Duodenal mucosa (tissue), 2 donors: Measurements from ENCODE around the gene UBE2C.
A peak's percentile ranks its signal among the peaks of the same experiment; 100 is the strongest.

Source experiments
- H3K27ac ChIP-seq: one replicate; pipeline ENCODE4 v1.7.0; 2013; ENCODE audit warnings: low read depth, low read length
- H3K27me3 ChIP-seq, 2 donors: one replicate each; pipeline ENCODE4 v1.7.0; 2013; ENCODE audit warnings: low read length in 2 of 2, control low read depth in 1 of 2; ENCODE audit not compliant: insufficient read depth in 2 of 2, control insufficient read depth in 1 of 2
- H3K36me3 ChIP-seq, 2 donors: one replicate each; pipeline ENCODE4 v1.7.0; 2013; ENCODE audit warnings: low read length in 2 of 2, control low read depth in 1 of 2; ENCODE audit not compliant: insufficient read depth in 2 of 2, control insufficient read depth in 1 of 2
- H3K4me1 ChIP-seq, 2 donors: one replicate each; pipeline ENCODE4 v1.7.0; 2013; ENCODE audit warnings: low read length in 2 of 2, control low read depth in 1 of 2; ENCODE audit not compliant: insufficient read depth in 2 of 2, control insufficient read depth in 1 of 2
- H3K4me3 ChIP-seq, 2 donors: one replicate each; pipeline ENCODE4 v1.7.0; 2013; ENCODE audit warnings: low read length in 2 of 2, low read depth in 1 of 2
- H3K9ac ChIP-seq, 2 donors: one replicate each; pipeline ENCODE4 v1.7.0; 2013; ENCODE audit warnings: low read length in 2 of 2, low read depth in 1 of 2
- H3K9me3 ChIP-seq, 2 donors: one replicate each; pipeline ENCODE4 v1.7.0; 2013; ENCODE audit warnings: low read length in 2 of 2, control low read depth in 1 of 2; ENCODE audit not compliant: control insufficient read depth in 1 of 2

Gene UBE2C

DNA sequence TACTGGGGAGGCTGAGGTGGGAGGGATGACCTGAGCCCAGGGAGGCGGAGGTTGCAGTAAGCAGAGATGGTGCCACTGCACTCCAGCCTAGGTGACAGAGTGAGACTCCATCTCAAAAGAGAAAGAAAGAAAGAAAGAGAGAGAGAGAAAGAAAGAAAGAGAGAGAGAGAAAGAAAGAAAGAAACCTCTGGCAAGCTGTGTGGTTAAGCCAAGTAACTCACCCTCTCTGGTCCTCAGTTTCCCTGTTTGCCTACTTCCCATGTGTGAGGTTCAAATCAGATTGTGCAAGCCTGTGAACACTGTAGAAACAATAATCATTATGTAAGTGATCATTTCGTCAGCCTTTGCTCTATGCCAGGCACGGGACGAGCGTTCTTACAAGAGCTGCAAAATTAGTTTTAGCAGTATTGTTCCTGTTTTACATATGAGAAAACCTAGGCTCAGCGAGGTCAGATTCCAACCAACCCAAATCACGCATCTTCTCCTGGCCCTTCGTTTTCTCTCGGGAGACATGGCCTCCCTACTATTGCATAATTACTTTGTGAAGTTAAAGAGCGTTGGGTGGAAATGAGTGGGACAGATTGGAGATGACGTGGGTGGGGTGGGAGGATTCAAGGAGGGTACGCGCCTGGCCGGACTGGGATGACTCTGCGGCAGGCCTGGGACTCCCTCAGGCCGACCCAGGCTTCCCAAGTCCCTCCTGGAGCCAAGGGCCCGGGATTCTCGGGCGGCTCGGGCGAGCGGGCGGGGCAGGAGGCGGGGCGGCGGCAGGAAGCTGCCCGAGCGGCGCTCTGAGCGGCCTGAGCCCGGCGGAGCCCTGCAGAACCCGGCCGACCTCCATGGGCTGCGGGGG lies 20.8 kb downstream of the UBE2C start, which contains the start of gene SNX21:
TSS of gene SNX21 (plus strand) at position 770 of the 853 bp plus-strand sequence. CDS start 121 bp downstream, outside the sequence.
- Histone ChIP-seq H3K4me3 (peak within 1 kb of the TSS; percentile 82 to 84), H3K36me3 (peaks cover 0 to 2% of the 10 kb centered on the region in 2 donors), H3K9ac (peak within 1 kb of the TSS; percentile 65 to 83), H3K9me3 (no peaks in the 10 kb centered on the region), H3K27me3 (no peaks in the 10 kb centered on the region), H3K27ac (peak within 1 kb of the TSS; percentile 83), H3K4me1 (peaks cover 26 to 28% of the 10 kb centered on the region in 2 donors)

- peaks cover 26 to 28% of the 10 kb centered on the region in 2 donors for H3K4me1 ChIP-seq
- no peaks in the 10 kb centered on the region for H3K9me3 ChIP-seq
- peak overlapping the region; percentile 80 for H3K27ac ChIP-seq
- peaks cover 0 to 2% of the 10 kb centered on the region in 2 donors for H3K36me3 ChIP-seq
- no peaks in the 10 kb centered on the region for H3K27me3 ChIP-seq
- H3K4me3 ChIP-seq = peak overlapping the region; percentile 82 to 84
- peak overlapping the region; percentile 65 to 80 for H3K9ac ChIP-seq
These were observed 21.7 kb downstream of the UBE2C start for GRCh38 chr20:45833883-45834796.

DNA sequence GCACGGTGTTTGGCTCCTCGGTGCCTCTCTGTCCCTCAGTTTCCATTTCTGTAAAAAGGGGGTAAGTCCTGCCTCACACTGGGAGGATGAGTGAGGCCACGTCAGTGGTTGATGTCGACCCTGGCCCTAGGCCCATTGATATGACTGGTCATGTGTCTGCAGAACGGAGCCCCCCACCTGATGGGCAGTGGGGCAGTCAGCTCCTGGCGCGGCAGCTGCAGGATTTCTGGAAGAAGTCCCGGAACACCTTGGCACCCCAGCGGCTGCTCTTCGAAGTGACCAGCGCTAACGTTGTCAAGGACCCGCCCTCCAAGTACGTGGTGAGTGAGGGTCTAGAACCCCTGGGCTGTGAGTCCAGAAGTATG lies 22.3 kb downstream of the UBE2C start:
- H3K9ac ChIP-seq = peak overlapping the region in 1 of 2 donors; percentile 65
- no peak overlapping the region for H3K27ac ChIP-seq
- H3K4me3 ChIP-seq = peak overlapping the region; percentile 82 to 84
- H3K27me3 ChIP-seq = no peaks in the 10 kb centered on the region
- H3K9me3 ChIP-seq = no peaks in the 10 kb centered on the region
- peaks cover 0 to 2% of the 10 kb centered on the region in 2 donors for H3K36me3 ChIP-seq
- H3K4me1 ChIP-seq = peaks cover 26 to 28% of the 10 kb centered on the region in 2 donors

DNA sequence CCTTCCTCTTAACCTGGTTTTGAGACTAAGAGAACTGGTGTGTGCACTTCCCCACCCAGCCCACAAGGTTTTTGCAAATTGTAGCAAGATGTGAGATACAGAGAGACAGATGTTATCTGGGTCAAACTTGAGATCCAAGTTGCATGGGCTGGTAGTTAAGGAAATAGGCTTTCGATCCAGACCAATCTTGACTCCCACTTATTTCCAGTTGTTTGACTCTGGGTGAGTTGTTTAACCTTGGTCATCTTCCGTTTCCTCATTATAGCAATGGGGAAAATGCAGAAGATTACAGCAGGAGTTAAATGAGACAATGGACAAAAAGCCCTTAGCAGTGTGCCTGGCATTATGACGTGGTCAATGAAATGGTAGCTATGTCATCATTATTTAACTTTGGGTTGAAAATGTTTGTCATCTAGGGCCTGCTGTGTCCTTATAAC lies 22.9 kb downstream of the UBE2C start:
- no peak overlapping the region for H3K9ac ChIP-seq
- H3K27me3 ChIP-seq = no peaks in the 10 kb centered on the region
- peaks cover 26 to 28% of the 10 kb centered on the region in 2 donors for H3K4me1 ChIP-seq
- H3K36me3 ChIP-seq = peaks cover 0 to 6% of the 10 kb centered on the region in 2 donors
- H3K9me3 ChIP-seq = no peaks in the 10 kb centered on the region
- no peak overlapping the region for H3K27ac ChIP-seq
- H3K4me3 ChIP-seq = peak overlapping the region; percentile 82 to 84

GRCh38 chr20:45835825-45836224 lies 23.4 kb downstream of the UBE2C start:
- Histone ChIP-seq H3K36me3 (peaks cover 2 to 6% of the 10 kb centered on the region in 2 donors), H3K9me3 (no peaks in the 10 kb centered on the region), H3K9ac (no peak overlapping the region), H3K27me3 (no peaks in the 10 kb centered on the region), H3K4me3 (peak overlapping the region in 1 of 2 donors; percentile 7), H3K4me1 (peaks cover 26 to 28% of the 10 kb centered on the region in 2 donors), H3K27ac (no peak overlapping the region)

- Histone ChIP-seq H3K27me3 (no peaks in the 10 kb centered on the region), H3K27ac (no peak overlapping the region), H3K4me1 (peaks cover 28% of the 10 kb centered on the region in 2 donors), H3K9me3 (no peaks in the 10 kb centered on the region), H3K36me3 (peaks cover 7 to 15% of the 10 kb centered on the region in 2 donors), H3K9ac (no peak overlapping the region), H3K4me3 (no peak overlapping the region)
These were observed 24.4 kb downstream of the UBE2C start for GRCh38 chr20:45836841-45837240.

DNA sequence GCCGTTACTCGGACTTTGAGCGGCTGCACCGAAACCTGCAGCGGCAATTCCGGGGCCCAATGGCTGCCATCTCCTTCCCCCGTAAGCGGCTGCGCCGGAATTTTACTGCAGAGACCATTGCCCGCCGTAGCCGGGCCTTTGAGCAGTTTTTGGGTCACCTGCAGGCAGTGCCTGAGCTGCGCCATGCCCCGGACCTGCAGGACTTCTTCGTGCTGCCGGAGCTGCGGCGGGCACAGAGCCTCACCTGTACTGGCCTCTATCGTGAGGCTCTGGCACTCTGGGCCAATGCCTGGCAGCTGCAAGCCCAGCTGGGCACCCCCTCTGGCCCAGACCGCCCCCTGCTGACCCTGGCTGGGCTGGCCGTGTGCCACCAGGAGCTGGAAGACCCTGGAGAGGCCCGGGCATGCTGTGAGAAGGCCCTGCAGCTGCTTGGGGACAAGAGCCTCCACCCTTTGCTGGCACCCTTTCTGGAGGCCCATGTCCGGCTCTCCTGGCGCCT lies 28.3 kb downstream of the UBE2C start:
- Histone ChIP-seq H3K4me3 (no peak overlapping the region), H3K36me3 (peaks cover 38 to 54% of the 10 kb centered on the region in 2 donors), H3K27ac (no peak overlapping the region), H3K27me3 (no peaks in the 10 kb centered on the region), H3K9me3 (no peaks in the 10 kb centered on the region), H3K9ac (no peak overlapping the region), H3K4me1 (peaks cover 2 to 16% of the 10 kb centered on the region in 2 donors)

DNA sequence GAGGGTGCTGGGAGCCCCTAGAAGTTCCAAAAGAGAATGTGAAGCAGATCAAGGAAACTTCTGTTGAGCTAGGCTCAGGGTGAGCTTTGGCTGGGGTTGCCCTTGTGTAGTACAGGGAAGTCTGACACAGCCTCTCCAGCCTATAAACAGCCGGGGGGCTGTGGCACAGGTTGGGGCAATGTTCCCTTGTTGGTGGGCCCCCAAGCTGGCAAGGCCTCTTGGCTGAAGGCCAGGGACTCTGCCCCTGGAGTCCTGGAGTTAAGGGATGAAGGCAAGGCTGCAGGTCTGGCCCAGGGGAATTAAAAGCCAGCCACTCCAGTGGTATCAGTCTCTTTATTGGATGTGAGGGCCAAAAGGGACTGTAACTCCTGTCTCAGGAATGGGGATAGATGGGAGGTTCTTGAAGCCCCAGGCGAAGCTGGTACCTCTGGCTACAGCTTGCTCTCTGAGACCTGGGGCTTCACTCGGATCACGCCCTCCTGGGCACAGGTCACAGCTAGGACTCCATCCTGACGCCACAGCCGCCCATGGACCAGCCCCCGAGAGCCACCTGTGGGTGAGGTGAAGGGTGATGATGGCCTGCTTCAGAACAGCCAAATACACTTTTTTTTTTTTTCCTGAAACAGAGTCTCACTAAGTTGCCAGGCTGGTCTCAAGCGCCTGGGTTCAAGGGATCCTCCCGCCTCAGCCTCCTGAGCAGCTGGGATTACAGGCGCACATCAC lies 29.1 kb downstream of the UBE2C start:
- peaks cover 0 to 16% of the 10 kb centered on the region in 2 donors for H3K4me1 ChIP-seq
- H3K9me3 ChIP-seq = no peaks in the 10 kb centered on the region
- H3K36me3 ChIP-seq = peaks cover 38 to 62% of the 10 kb centered on the region in 2 donors
- no peak overlapping the region for H3K27ac ChIP-seq
- no peaks in the 10 kb centered on the region for H3K27me3 ChIP-seq
- H3K4me3 ChIP-seq = no peak overlapping the region
- no peak overlapping the region for H3K9ac ChIP-seq

DNA sequence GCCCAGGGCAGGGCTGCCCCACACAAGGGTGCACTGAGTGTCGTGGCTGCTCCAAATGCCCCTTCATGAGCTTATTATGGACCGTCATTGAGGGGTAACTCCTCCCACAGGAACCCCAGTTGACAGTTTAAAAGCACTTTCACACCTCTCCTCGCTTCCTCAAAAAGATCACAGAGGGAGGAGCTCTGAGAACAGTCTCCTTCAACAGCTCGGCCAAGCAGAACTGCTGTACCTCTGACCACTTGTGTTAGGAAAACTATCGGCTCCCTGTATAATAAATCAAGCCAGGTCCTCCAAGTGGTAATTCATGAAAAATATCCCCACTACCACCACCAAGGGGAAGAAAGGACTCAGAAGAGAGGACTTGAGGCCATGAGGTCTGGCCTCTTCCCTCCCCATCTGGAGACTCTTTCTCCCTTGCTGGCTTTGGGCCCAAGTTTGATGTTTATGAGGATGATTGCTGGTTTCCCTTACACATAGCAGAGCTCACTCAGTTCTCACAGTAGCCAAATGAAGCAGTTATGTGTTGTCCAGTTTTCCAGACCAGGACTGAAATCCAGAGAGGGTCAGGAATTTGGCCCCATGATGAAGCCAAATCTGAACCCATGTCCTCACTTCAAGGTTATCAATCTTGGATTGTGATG lies 29.8 kb downstream of the UBE2C start:
- H3K27ac ChIP-seq = no peak overlapping the region

More for the DNA sequence above, 29.8 kb downstream of the UBE2C start:
- Histone ChIP-seq H3K9ac (no peak overlapping the region), H3K4me1 (peaks cover 0 to 12% of the 10 kb centered on the region in 2 donors), H3K9me3 (no peaks in the 10 kb centered on the region), H3K4me3 (no peak overlapping the region), H3K27me3 (no peaks in the 10 kb centered on the region), H3K36me3 (peaks cover 38 to 66% of the 10 kb centered on the region in 2 donors)
